Parietal lobe (tissue), 1 donor: Measurements from ENCODE around the gene MTA1. TPM values are rescaled to one million over a fixed set of nuclear protein-coding genes. Genes with fewer than 3 reads are reported as not detected.

ENCODE experiments used
- total RNA-seq: library from RNA; depleted of rRNA; stranded (reverse); fragments of >200 nt; gene quantifications from one replicate; pipeline ENCODE4 v1.2.3, GENCODE V29; 2014

MTA1 gene
- 97.7 TPM for total RNA-seq

DNA sequence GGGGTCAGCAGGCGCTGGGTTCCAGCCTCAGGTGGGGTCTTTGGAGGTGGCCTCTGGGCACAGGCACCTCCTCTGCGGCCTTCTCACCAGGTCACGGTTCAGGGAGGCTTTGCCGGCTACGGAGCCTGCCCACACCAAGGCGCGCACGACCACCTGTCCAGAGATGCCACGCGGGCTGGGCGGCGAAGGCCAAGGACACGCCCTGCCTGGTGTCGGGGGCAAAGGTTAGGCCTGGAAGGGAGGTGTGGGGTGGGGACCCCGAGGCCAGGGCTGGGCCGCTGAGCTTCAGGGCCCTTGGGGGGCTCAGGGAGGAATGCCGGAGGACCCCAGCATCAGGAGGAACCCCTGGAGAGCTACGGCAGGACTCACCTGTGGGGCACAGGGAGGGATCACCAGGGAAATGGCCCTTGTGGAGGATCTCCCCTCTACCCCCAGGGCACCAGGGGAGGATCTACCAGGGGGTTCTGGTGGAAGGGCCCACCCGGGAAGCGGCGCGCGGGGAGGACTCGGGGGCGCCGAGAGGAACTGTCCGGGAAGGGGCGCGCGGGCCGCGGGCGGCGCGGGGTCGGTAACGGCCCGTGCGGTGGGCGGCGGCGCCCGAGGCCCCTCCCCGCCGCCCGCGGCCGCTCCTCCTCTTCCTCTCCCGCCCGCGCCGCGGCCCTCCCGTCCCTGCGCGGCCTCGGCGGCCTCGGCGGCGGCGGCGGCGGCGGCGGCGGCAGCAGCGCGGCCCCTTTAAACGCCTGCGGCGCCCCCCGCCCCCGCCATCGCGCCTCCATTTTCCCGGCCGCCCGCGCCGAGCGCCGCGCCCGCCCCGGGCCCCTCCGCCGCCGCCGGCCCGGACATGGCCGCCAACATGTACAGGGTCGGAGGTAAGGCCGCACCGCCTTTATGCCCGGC is at the start of gene MTA1:
Gene MTA1 (plus strand): TSS at position 633 of the 897 bp plus-strand sequence. CDS start 209 bp downstream, at position 842.

GRCh38 chr14:105398044-105398725 is 21.4 kb upstream of the MTA1 start, which contains the start of gene TEX22:
TEX22 (plus strand) TSS chr14:105398538; CDS start chr14:105399341, 803 bp downstream.

DNA sequence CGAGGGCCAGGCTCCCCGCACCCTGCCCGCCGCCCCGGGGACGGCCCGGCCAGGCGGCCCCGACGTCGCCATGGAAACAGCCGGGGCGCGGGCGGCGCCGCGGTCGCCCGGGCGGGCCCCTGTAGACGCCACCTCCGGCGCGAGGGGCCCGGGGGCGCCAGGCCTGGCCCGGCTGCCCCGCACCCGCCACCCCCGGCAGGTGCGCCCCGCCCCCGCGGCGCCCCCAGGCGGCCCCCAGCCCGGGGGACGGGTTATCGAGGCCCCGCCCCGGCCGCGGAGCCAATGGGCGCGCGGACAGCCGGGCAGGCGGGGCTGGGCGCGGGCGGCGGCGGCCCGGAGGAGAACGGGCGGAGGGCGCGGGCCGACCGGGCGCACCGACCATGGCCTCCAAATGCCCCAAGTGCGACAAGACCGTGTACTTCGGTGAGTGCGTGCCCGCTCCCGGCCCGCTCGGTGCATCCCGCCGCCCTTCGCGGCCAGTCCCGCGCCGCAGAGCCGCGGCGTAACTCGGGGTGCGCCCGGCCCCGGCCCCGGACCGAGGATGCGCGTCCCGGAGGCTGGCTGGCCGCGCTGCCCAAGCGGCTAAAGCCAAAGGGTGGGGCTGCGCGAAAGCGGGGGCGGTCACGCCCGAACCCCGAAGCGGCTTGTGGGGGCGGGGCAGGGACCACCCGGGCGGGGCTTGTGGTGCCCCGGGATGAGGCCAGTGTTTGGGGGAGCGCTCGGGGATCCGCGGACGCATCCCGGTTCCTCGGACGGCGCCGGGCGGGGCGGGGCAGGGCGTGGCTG is 55.0 kb downstream of the MTA1 start, which contains the start of gene CRIP2:
Gene CRIP2 (plus strand): TSS at position 339 of the 786 bp plus-strand sequence. CDS start 42 bp downstream, at position 381.

GRCh38 chr14:105486163-105486973 is 66.7 kb downstream of the MTA1 start, which contains the start of gene CRIP1:
CRIP1 (plus strand) TSS chr14:105486886; CDS start chr14:105487260, 374 bp downstream.

GRCh38 chr14:105490572-105491365 is 71.1 kb downstream of the MTA1 start, which contains the start of gene TEDC1:
TEDC1 (plus strand) TSS chr14:105491246; CDS start chr14:105491376, 130 bp downstream.

Other genes with a start within 250 kb of the MTA1 start
- 24.1 TPM for gene NUDT14, start 238.5 kb upstream of the MTA1 start, total RNA-seq
- 49.5 TPM for gene BTBD6, start 171.3 kb upstream of the MTA1 start, total RNA-seq
- gene BRF1, start 118.8 kb upstream of the MTA1 start, total RNA-seq = 129 TPM
- 168 TPM for gene PACS2, start 105.1 kb upstream of the MTA1 start, total RNA-seq
- gene TEX22, start 21.3 kb upstream of the MTA1 start, total RNA-seq = 0.94 TPM
- 104 TPM for gene CRIP2, start 55.0 kb downstream of the MTA1 start, total RNA-seq
- gene CRIP1, start 67.1 kb downstream of the MTA1 start, total RNA-seq = 1.6 TPM
- gene TEDC1, start 71.4 kb downstream of the MTA1 start, total RNA-seq = 9.1 TPM
- gene TMEM121, start 106.8 kb downstream of the MTA1 start, total RNA-seq = 22.2 TPM